HCT116 (cell line): Measurements from ENCODE around the gene GPR157. TPM values are rescaled to one million over a fixed set of nuclear protein-coding genes. Genes with fewer than 3 reads are reported as not detected.

Experiments used
- ATAC-seq: fragments of 200-7000 bp; cut with Tn5 transposase; 2 replicates; pipeline ENCODE4 v1.9.1; 2020; ENCODE audit warnings: mild to moderate bottlenecking, moderate library complexity
- BruUV-seq: library from RNA; stranded (reverse); fragments of 400-500 nt; replicated peaks from 2 replicates; lab custom pipeline; 2021; lab: Mats Ljungman, UMichigan
- CTCF ChIA-PET: fragments of 300-600 bp; sonication (Branson Sonifier 250); formaldehyde crosslinking; loops from one replicate; lab custom pipeline; 2021; ENCODE audit warnings: antibody characterized with exemption; lab: Charles Lee
- POLR2A ChIA-PET: fragments of 300-600, 350-600 bp; sonication (Branson Sonifier 250); formaldehyde crosslinking; loops from one replicate; lab custom pipeline; 2021; ENCODE audit warnings: antibody characterized with exemption; lab: Charles Lee
- RAD21 ChIA-PET, 2 experiments: fragments of 300-600 bp; sonication (Branson Sonifier 250); formaldehyde crosslinking; loops; one replicate each; lab custom pipeline; 2023; ENCODE audit warnings: low total read pairs in 2 of 2; ENCODE audit not compliant: uncharacterized antibody in 2 of 2, unreplicated experiment in 2 of 2, low non-redundant PET in 1 of 2; lab: Charles Lee
- DNase-seq: peaks from one replicate; pipeline ENCODE4 v3.0.0-alpha.2; 2010; ENCODE audit warnings: low read depth, low spot score
- H2AFZ ChIP-seq: fragments of 200-600 bp; shearing (Covaris generic), sonication (generic); 2 replicates; pipeline ENCODE4 v1.6.1; 2017; ENCODE audit warnings: low read depth, mixed run types, mixed read lengths, antibody characterized with exemption, low read length; ENCODE audit not compliant: poor library complexity, severe bottlenecking
- H3K27ac ChIP-seq: 2 replicates; pipeline ENCODE4 v1.5.1; 2012; ENCODE audit warnings: low read depth, low read length
- H3K27me3 ChIP-seq: fragments of 200-600 bp; sonication (generic); 2 replicates; pipeline ENCODE4 v1.6.1; 2016; ENCODE audit warnings: mixed run types, low read length, mixed read lengths; ENCODE audit not compliant: insufficient read depth
- H3K36me3 ChIP-seq, 2 experiments: fragments of 200-500 bp in 1 of 2; fragments of 200-600 bp in 1 of 2; sonication (Bioruptor generic) in 1 of 2; sonication (generic) in 1 of 2; 2 replicates each; pipeline versions ENCODE4 v1.5.1 to v1.6.1; 2014 to 2016; ENCODE audit warnings: low read length in 2 of 2, inconsistent platforms in 1 of 2, mixed read lengths in 1 of 2, mixed run types in 1 of 2; ENCODE audit not compliant: insufficient read depth in 2 of 2, control insufficient read depth in 1 of 2
- H3K4me1 ChIP-seq, 2 experiments: fragments of 200-600 bp in 1 of 2; sonication (generic) in 1 of 2; 2 replicates each; pipeline versions ENCODE4 v1.5.1 to v1.6.1; 2012 to 2017; ENCODE audit warnings: low read length in 2 of 2, inconsistent platforms in 1 of 2, mild to moderate bottlenecking in 1 of 2, mixed read lengths in 1 of 2, mixed run types in 1 of 2, moderate library complexity in 1 of 2; ENCODE audit not compliant: insufficient read depth in 2 of 2, control insufficient read depth in 1 of 2
- H3K4me2 ChIP-seq: fragments of 200-600 bp; sonication (generic); 2 replicates; pipeline ENCODE4 v1.6.1; 2017; ENCODE audit warnings: mixed run types, low read length, mixed read lengths
- H3K4me3 ChIP-seq, 2 experiments: fragments of 200-600 bp in 1 of 2; sonication (generic) in 1 of 2; replicated peaks in 1 of 2; 2 replicates each; pipeline ENCODE4 v1.5.1; 2011 to 2016; ENCODE audit warnings: low read length in 2 of 2, control low read depth in 1 of 2, low read depth in 1 of 2, mild to moderate bottlenecking in 1 of 2, mixed read lengths in 1 of 2, mixed run types in 1 of 2
- H3K79me2 ChIP-seq: fragments of 200-600 bp; sonication (generic); 2 replicates; pipeline ENCODE4 v1.6.1; 2017; ENCODE audit warnings: mild to moderate bottlenecking, mixed run types, low read length, moderate library complexity, mixed read lengths; ENCODE audit not compliant: insufficient read depth
- H3K9ac ChIP-seq: fragments of 200-600 bp; sonication (generic); 2 replicates; pipeline ENCODE4 v1.6.1; 2016; ENCODE audit warnings: low read length, mixed read lengths
- H3K9me2 ChIP-seq: fragments of 200-600 bp; sonication (generic), shearing (Covaris generic); 2 replicates; pipeline ENCODE4 v1.6.1; 2017; ENCODE audit warnings: mixed run types, mild to moderate bottlenecking, moderate library complexity; ENCODE audit not compliant: insufficient read depth
- H3K9me3 ChIP-seq, 2 experiments: fragments of 200-500 bp in 1 of 2; fragments of 200-600 bp in 1 of 2; sonication (Bioruptor generic) in 1 of 2; sonication (generic) in 1 of 2; 2 replicates each; pipeline ENCODE4 v1.6.1; 2014 to 2017; ENCODE audit warnings: low read length in 2 of 2, mixed read lengths in 2 of 2, inconsistent platforms in 1 of 2, low read depth in 1 of 2, mild to moderate bottlenecking in 1 of 2, mixed run types in 1 of 2, moderate library complexity in 1 of 2; ENCODE audit not compliant: control insufficient read depth in 1 of 2, insufficient read depth in 1 of 2
- H4K20me1 ChIP-seq: fragments of 200-600 bp; sonication (generic), shearing (Covaris generic); 2 replicates; pipeline ENCODE4 v1.6.1; 2017; ENCODE audit warnings: mixed run types, mild to moderate bottlenecking, moderate library complexity; ENCODE audit not compliant: insufficient read depth
- CEBPB ChIP-seq: IDR thresholded peaks from 2 replicates; pipeline ENCODE4 v1.6.1; 2012; ENCODE audit warnings: low read depth
- EGR1 ChIP-seq: IDR thresholded peaks from 2 replicates; pipeline ENCODE4 v1.6.1; 2012; ENCODE audit warnings: low read depth
- ELF1 ChIP-seq: IDR thresholded peaks from 2 replicates; pipeline ENCODE4 v1.6.1; 2012; ENCODE audit warnings: low read depth, borderline replicate concordance
- EZH2 ChIP-seq: fragments of 200-600 bp; sonication (generic); IDR thresholded peaks from 2 replicates; pipeline ENCODE4 v1.6.1; 2017; ENCODE audit warnings: antibody characterized with exemption, mixed run types
- FOSL1 ChIP-seq: IDR thresholded peaks from 2 replicates; pipeline ENCODE4 v1.6.1; 2012; ENCODE audit warnings: low read depth
- JUND ChIP-seq: IDR thresholded peaks from 2 replicates; pipeline ENCODE4 v1.6.1; 2012
- MAX ChIP-seq: IDR thresholded peaks from 2 replicates; pipeline ENCODE4 v1.6.1; 2012
- POLR2A ChIP-seq: IDR thresholded peaks from 2 replicates; pipeline ENCODE4 v1.7.0; 2011; ENCODE audit warnings: borderline replicate concordance; ENCODE audit not compliant: insufficient read depth, insufficient read length; ENCODE audit errors: extremely low read depth
- POLR2AphosphoS5 ChIP-seq: IDR thresholded peaks from 2 replicates; pipeline ENCODE4 v1.6.1; 2011; ENCODE audit warnings: mild to moderate bottlenecking, low read depth, low read length, moderate library complexity
- RAD21 ChIP-seq: IDR thresholded peaks from 2 replicates; pipeline ENCODE4 v1.6.1; 2012; ENCODE audit warnings: low read depth, mild to moderate bottlenecking
- SIN3A ChIP-seq: IDR thresholded peaks from 2 replicates; pipeline ENCODE4 v1.6.1; 2012; ENCODE audit warnings: low read depth
- SRF ChIP-seq: IDR thresholded peaks from 2 replicates; pipeline ENCODE4 v1.6.1; 2012; ENCODE audit warnings: low read depth
- TCF7L2 ChIP-seq: IDR thresholded peaks from 2 replicates; pipeline ENCODE4 v1.7.0; 2011; ENCODE audit warnings: borderline replicate concordance, inconsistent platforms; ENCODE audit not compliant: insufficient read depth, insufficient read length; ENCODE audit errors: extremely low read depth
- YY1 ChIP-seq: IDR thresholded peaks from 2 replicates; pipeline ENCODE4 v1.6.1; 2011; ENCODE audit warnings: low read length, low read depth, moderate library complexity, mild to moderate bottlenecking; ENCODE audit not compliant: insufficient replicate concordance; ENCODE audit errors: extremely low read depth
- ZFX ChIP-seq: fragments of 450-650 bp; IDR thresholded peaks from 2 replicates; pipeline ENCODE4 v1.6.1; 2017
- ZNF274 ChIP-seq: fragments of 200-500 bp; sonication (Bioruptor generic); IDR thresholded peaks from 2 replicates; pipeline ENCODE4 v1.6.1; 2014; ENCODE audit warnings: mild to moderate bottlenecking, low read depth, low read length, inconsistent platforms
- intact Hi-C: fragments of 100-400 bp; cut with micrococcal nuclease; formaldehyde crosslinking; loops from 2 replicates; pipeline ENCODE4 v1.10.0; 2022
- total RNA-seq: library from RNA; stranded (reverse); gene quantifications from one replicate; pipeline ENCODE4 v1.2.1, GENCODE V29; 2021; ENCODE audit not compliant: unreplicated experiment
- TF ChIP-seq, protein P1 (sequence below), 3 experiments: fragments of 200-600 bp in 1 of 3; sonication (generic) in 1 of 3; IDR thresholded peaks in 2 of 3; conservative IDR thresholded peaks in 1 of 3; 2 replicates each; pipeline ENCODE4 v1.5.1; 2012 to 2017; ENCODE audit warnings: low read depth in 2 of 3, low read length in 2 of 3, antibody characterized with exemption in 1 of 3, borderline replicate concordance in 1 of 3, control low read depth in 1 of 3, mild to moderate bottlenecking in 1 of 3, mixed read lengths in 1 of 3, mixed run types in 1 of 3, moderate library complexity in 1 of 3; ENCODE audit not compliant: insufficient read depth in 1 of 3

Gene GPR157
- total RNA-seq, 1 experiment from 2014 or later, result 7.7 TPM

GRCh38 chr1:9174762-9175161 is 45.9 kb upstream of the GPR157 start:
- Histone ChIP-seq H3K4me1 (peaks cover 2 to 3% of the 10 kb centered on the region in 2 experiments), H3K79me2 (peaks cover 81% of the 10 kb centered on the region), H3K9me3 (no peaks in the 10 kb centered on the region; a peak in 1 of 4 replicates), H2AFZ (no peak overlapping the region), H3K9me2 (no peaks in the 10 kb centered on the region), H3K4me2 (no peak overlapping the region), H3K27me3 (no peaks in the 10 kb centered on the region), H3K27ac (no peak overlapping the region), H3K4me3 (no peak overlapping the region), H3K36me3 (0 out of 4 replicates have a peak, but pooled peaks cover 2 to 3% of the 10 kb centered on the region in 2 experiments), H4K20me1 (no peaks in the 10 kb centered on the region), H3K9ac (no peak overlapping the region)
- BruUV-seq, result no TSS peak
- DNase-seq (no peak), ATAC-seq (no peak)
- ChIA-PET CTCF (no interaction called here), POLR2A (interaction anchor here (0.7 kb wide), 1 partner anchor 48 kb away, joined by 3 read pairs; no protein-coding TSS in a partner anchor), RAD21 (no interaction called here)
- intact Hi-C loops, result no loop called here
- no peak for TF ChIP-seq EGR1
- no peak for TF ChIP-seq POLR2A
- TF ChIP-seq ZNF274, result no peak
- TF ChIP-seq ELF1, result no peak
- no peak for TF ChIP-seq CEBPB
- TF ChIP-seq FOSL1, result no peak
- no peak for TF ChIP-seq TCF7L2
- no peak for TF ChIP-seq JUND

- intact Hi-C loops, result no loop called here
- Histone ChIP-seq H3K9me3 (no peaks in the 10 kb centered on the region; a peak in 1 of 4 replicates), H2AFZ (no peak overlapping the region), H3K4me2 (no peak overlapping the region), H3K36me3 (0 out of 4 replicates have a peak, but pooled peaks cover 2 to 3% of the 10 kb centered on the region in 2 experiments), H3K79me2 (peaks cover 76% of the 10 kb centered on the region), H3K27ac (no peak overlapping the region), H3K27me3 (no peaks in the 10 kb centered on the region), H3K4me3 (no peak overlapping the region), H4K20me1 (no peaks in the 10 kb centered on the region), H3K9me2 (no peaks in the 10 kb centered on the region), H3K4me1 (no peaks in the 10 kb centered on the region), H3K9ac (no peak overlapping the region)
- ChIA-PET CTCF (no interaction called here), POLR2A (no interaction called here), RAD21 (no interaction called here)
- BruUV-seq, result no TSS peak
- DNase-seq (no peak), ATAC-seq (no peak)
- TF ChIP-seq YY1, result no peak
- no peak for TF ChIP-seq ZNF274
- TF ChIP-seq SIN3A, result no peak
- TF ChIP-seq EZH2, result no peak
- no peak for TF ChIP-seq POLR2A
- TF ChIP-seq RAD21, result no peak
- TF ChIP-seq POLR2AphosphoS5, result no peak
- TF ChIP-seq MAX, result no peak
- no peak for TF ChIP-seq EGR1
- TF ChIP-seq SRF, result no peak
- no peak for TF ChIP-seq ZFX
- TF ChIP-seq JUND, result no peak
- TF ChIP-seq, protein P1, sequence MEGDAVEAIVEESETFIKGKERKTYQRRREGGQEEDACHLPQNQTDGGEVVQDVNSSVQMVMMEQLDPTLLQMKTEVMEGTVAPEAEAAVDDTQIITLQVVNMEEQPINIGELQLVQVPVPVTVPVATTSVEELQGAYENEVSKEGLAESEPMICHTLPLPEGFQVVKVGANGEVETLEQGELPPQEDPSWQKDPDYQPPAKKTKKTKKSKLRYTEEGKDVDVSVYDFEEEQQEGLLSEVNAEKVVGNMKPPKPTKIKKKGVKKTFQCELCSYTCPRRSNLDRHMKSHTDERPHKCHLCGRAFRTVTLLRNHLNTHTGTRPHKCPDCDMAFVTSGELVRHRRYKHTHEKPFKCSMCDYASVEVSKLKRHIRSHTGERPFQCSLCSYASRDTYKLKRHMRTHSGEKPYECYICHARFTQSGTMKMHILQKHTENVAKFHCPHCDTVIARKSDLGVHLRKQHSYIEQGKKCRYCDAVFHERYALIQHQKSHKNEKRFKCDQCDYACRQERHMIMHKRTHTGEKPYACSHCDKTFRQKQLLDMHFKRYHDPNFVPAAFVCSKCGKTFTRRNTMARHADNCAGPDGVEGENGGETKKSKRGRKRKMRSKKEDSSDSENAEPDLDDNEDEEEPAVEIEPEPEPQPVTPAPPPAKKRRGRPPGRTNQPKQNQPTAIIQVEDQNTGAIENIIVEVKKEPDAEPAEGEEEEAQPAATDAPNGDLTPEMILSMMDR (IDR thresholded peaks at IDR 0.05 in 2 of 3, conservative IDR thresholded peaks at IDR 0.05 in 1 of 3; ENCODE audit: borderline replicate concordance in 1 of 3, insufficient read depth in 1 of 3, low read depth in 2 of 3, low read length in 2 of 3), result no peak
- TF ChIP-seq FOSL1, result no peak
- TF ChIP-seq TCF7L2, result no peak
Measured at GRCh38 chr1:9174243-9174642, 45.3 kb upstream of the GPR157 start.
